A549 (cell line): ENCODE results near the gene ARPP21.

ENCODE experiments used
- BHLHE40 ChIP-seq: IDR thresholded peaks from 2 replicates; pipeline ENCODE4 v1.6.1; 2012; ENCODE audit warnings: low read depth, low read length, inconsistent platforms
- HOXB13 ChIP-seq: fragments of 250-450 bp; sonication (Bioruptor Pico); IDR thresholded peaks from 2 replicates; pipeline ENCODE4 v1.5.0; 2020; ENCODE audit warnings: low read depth, mild to moderate bottlenecking, moderate library complexity
- JUNB ChIP-seq: fragments of >200 bp; sonication (Bioruptor Twin); formaldehyde crosslinking; IDR thresholded peaks from 2 replicates; pipeline ENCODE4 v1.6.1; 2016
- KDM1A ChIP-seq: fragments of 200-600 bp; sonication (generic); IDR thresholded peaks from 2 replicates; pipeline ENCODE4 v1.6.1; 2016; ENCODE audit warnings: low read depth, mild to moderate bottlenecking
- KDM5A ChIP-seq: fragments of 200-600 bp; sonication (generic); IDR thresholded peaks from 2 replicates; pipeline ENCODE4 v1.6.1; 2016; ENCODE audit warnings: antibody characterized with exemption, mild to moderate bottlenecking
- MAFK ChIP-seq: fragments of 450-650 bp; IDR thresholded peaks from 2 replicates; pipeline ENCODE4 v1.6.1; 2014; ENCODE audit not compliant: partially characterized antibody
- MYC ChIP-seq: IDR thresholded peaks from 2 replicates; pipeline ENCODE4 v1.6.1; 2012; ENCODE audit warnings: mild to moderate bottlenecking, inconsistent platforms, low read length, improper control_type of control experiment, borderline replicate concordance
- NFE2L2 ChIP-seq: fragments of 150-350 bp; conservative IDR thresholded peaks from 2 replicates; pipeline ENCODE4 v1.6.1; 2014; ENCODE audit warnings: low read length
- POLR2A ChIP-seq: IDR thresholded peaks from 2 replicates; pipeline ENCODE4 v1.6.1; 2012; ENCODE audit warnings: mild to moderate bottlenecking, low read length
- RAD21 ChIP-seq, 2 experiments: fragments of >200 bp in 1 of 2; sonication (Bioruptor Twin) in 1 of 2; formaldehyde crosslinking in 1 of 2; IDR thresholded peaks in 1 of 2; conservative IDR thresholded peaks in 1 of 2; 2 replicates in 1 of 2; 3 replicates in 1 of 2; pipeline ENCODE4 v1.6.1; 2012 to 2018; ENCODE audit warnings: inconsistent platforms in 1 of 2
- SMC3 ChIP-seq: fragments of >200 bp; sonication (Bioruptor Twin); formaldehyde crosslinking; IDR thresholded peaks from 3 replicates; pipeline ENCODE4 v1.6.1; 2018; ENCODE audit warnings: inconsistent platforms
- TF ChIP-seq, protein P1 (sequence below): fragments of >200 bp; sonication (Bioruptor Twin); formaldehyde crosslinking; IDR thresholded peaks from 3 replicates; pipeline ENCODE4 v1.5.1; 2016
- TF ChIP-seq, protein P2 (sequence below): fragments of 200-600 bp; sonication (generic); IDR thresholded peaks from 2 replicates; pipeline ENCODE4 v1.6.1; 2016; ENCODE audit warnings: antibody characterized with exemption, mild to moderate bottlenecking, moderate library complexity
- TF ChIP-seq, protein P3 (sequence below): IDR thresholded peaks from 2 replicates; pipeline ENCODE4 v1.6.1; 2012; ENCODE audit warnings: low read depth, borderline replicate concordance

DNA sequence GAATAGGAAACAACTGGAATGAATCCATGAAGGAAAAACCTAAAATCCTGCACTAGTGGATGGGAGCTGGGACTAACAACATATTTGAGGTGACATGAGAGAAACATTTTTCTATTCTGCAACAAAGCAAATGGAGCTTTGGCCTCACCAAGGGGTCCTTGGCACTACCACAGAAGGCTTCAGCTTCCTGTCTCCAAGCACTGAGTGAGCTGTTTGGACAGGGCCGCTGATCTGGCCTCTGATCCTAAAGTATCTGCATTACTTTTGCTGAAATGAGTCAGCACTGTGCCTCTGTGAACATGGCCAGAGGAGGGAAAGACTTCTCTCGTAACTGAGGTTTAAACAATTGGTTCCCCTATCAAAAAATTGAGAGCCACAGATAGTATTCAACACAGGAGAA lies 9.0 kb downstream of the ARPP21 start:
- TF ChIP-seq, protein P1, sequence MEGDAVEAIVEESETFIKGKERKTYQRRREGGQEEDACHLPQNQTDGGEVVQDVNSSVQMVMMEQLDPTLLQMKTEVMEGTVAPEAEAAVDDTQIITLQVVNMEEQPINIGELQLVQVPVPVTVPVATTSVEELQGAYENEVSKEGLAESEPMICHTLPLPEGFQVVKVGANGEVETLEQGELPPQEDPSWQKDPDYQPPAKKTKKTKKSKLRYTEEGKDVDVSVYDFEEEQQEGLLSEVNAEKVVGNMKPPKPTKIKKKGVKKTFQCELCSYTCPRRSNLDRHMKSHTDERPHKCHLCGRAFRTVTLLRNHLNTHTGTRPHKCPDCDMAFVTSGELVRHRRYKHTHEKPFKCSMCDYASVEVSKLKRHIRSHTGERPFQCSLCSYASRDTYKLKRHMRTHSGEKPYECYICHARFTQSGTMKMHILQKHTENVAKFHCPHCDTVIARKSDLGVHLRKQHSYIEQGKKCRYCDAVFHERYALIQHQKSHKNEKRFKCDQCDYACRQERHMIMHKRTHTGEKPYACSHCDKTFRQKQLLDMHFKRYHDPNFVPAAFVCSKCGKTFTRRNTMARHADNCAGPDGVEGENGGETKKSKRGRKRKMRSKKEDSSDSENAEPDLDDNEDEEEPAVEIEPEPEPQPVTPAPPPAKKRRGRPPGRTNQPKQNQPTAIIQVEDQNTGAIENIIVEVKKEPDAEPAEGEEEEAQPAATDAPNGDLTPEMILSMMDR, result no peak
- no peak for TF ChIP-seq POLR2A
- no peak for TF ChIP-seq SMC3
- no peak for TF ChIP-seq JUNB
- no peak for TF ChIP-seq MAFK
- TF ChIP-seq MYC, result no peak
- no peak for TF ChIP-seq KDM1A
- TF ChIP-seq BHLHE40, result no peak
- no peak for TF ChIP-seq NFE2L2
- TF ChIP-seq RAD21 (conservative IDR thresholded peaks at IDR 0.05 in 1 of 2, IDR thresholded peaks at IDR 0.05 in 1 of 2), result no peak
- TF ChIP-seq, protein P2, sequence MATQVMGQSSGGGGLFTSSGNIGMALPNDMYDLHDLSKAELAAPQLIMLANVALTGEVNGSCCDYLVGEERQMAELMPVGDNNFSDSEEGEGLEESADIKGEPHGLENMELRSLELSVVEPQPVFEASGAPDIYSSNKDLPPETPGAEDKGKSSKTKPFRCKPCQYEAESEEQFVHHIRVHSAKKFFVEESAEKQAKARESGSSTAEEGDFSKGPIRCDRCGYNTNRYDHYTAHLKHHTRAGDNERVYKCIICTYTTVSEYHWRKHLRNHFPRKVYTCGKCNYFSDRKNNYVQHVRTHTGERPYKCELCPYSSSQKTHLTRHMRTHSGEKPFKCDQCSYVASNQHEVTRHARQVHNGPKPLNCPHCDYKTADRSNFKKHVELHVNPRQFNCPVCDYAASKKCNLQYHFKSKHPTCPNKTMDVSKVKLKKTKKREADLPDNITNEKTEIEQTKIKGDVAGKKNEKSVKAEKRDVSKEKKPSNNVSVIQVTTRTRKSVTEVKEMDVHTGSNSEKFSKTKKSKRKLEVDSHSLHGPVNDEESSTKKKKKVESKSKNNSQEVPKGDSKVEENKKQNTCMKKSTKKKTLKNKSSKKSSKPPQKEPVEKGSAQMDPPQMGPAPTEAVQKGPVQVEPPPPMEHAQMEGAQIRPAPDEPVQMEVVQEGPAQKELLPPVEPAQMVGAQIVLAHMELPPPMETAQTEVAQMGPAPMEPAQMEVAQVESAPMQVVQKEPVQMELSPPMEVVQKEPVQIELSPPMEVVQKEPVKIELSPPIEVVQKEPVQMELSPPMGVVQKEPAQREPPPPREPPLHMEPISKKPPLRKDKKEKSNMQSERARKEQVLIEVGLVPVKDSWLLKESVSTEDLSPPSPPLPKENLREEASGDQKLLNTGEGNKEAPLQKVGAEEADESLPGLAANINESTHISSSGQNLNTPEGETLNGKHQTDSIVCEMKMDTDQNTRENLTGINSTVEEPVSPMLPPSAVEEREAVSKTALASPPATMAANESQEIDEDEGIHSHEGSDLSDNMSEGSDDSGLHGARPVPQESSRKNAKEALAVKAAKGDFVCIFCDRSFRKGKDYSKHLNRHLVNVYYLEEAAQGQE, result no peak
- TF ChIP-seq, protein P3, sequence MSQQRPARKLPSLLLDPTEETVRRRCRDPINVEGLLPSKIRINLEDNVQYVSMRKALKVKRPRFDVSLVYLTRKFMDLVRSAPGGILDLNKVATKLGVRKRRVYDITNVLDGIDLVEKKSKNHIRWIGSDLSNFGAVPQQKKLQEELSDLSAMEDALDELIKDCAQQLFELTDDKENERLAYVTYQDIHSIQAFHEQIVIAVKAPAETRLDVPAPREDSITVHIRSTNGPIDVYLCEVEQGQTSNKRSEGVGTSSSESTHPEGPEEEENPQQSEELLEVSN, result no peak
- no peak for TF ChIP-seq HOXB13 (CRISPR knock-in tag)
- no peak for TF ChIP-seq KDM5A
